ENCODE results near the gene LRRC47.

DNA sequence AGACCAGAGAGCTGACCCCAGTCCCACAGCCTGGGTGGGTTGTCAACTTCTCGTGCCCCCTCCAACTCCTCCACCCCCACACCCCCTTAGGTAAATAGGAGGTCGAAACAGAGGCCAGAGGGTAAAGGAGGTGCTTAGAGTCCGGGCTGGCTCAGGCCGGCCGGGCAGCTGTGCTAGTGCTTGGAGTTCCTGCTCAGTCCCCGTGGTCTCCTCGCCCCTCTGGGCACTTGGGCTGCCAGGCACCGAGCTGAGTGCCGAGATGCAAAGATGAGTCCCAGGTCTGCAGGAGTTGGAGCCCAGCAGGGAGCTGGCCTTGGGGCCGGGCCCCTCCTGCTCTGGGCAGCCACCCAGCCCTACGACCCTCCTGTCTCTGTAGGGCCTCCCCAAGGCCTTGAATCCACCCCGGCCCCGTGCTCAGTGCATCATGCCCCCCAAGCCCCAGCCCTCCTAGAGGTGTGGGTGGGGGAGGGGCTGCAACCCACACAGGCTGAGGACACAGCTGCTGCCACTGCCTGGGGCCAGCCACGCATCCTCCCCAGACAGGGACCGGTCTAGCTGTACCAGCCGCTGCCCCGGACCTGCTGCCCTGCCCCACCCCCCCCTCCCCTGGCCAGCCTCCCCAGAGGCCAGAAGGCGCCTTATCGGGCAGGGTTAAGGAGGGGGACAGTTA lies 21.9 kb downstream of the LRRC47 start:
- TF ChIP-seq FOXM1 (IDR thresholded peaks at IDR 0.05; ENCODE audit: borderline replicate concordance) (no peak), ZNF384 (IDR thresholded peaks at IDR 0.05) (no peak), BHLHE40 (IDR thresholded peaks at IDR 0.05; ENCODE audit: borderline replicate concordance) (no peak), HDGF (IDR thresholded peaks at IDR 0.05; ENCODE audit: borderline replicate concordance) (no peak), SP1 (IDR thresholded peaks at IDR 0.05) (no peak), FOXK2 (IDR thresholded peaks at IDR 0.05) (no peak), NFRKB (IDR thresholded peaks at IDR 0.05) (no peak), FOXA1 (IDR thresholded peaks at IDR 0.05) (no peak), L3MBTL2 (conservative IDR thresholded peaks at IDR 0.05) (no peak), ARNT (IDR thresholded peaks at IDR 0.05) (no peak)

Data from HEK293T (cell line).